Measurements from ENCODE around the gene LMBR1L. TPM values are rescaled to one million over a fixed set of nuclear protein-coding genes. Genes with fewer than 3 reads are reported as not detected.

The LMBR1L gene
- polyA plus RNA-seq, 1 donor: 87.7 TPM

- DNase-seq: no peak
Measured at GRCh38 chr12:49126852-49127763, 16.5 kb upstream of the LMBR1L start.

GRCh38 chr12:49121047-49121696 is 10.5 kb upstream of the LMBR1L start:
- no peak for DNase-seq

- DNase-seq: no peak
Measured at GRCh38 chr12:49111206-49111605, 559 bp upstream of the LMBR1L start.

- DNase-seq: no peak
Measured at GRCh38 chr12:49109641-49110463, 795 bp downstream of the LMBR1L start.

- DNase-seq: no peak
Measured at GRCh38 chr12:49108958-49109404, 1.7 kb downstream of the LMBR1L start.

- no peak for DNase-seq
Measured at GRCh38 chr12:49105504-49106084, 5.1 kb downstream of the LMBR1L start.

- no peak for DNase-seq
Measured at GRCh38 chr12:49104822-49105221, 5.8 kb downstream of the LMBR1L start.

- no peak for DNase-seq
Measured at GRCh38 chr12:49100380-49100779, 10.3 kb downstream of the LMBR1L start.

GRCh38 chr12:49098703-49099102 is 11.9 kb downstream of the LMBR1L start:
- no peak for DNase-seq

- no peak for DNase-seq
Measured at GRCh38 chr12:49098035-49098451, 12.6 kb downstream of the LMBR1L start.

- DNase-seq: no peak
Measured at GRCh38 chr12:49097381-49097780, 13.3 kb downstream of the LMBR1L start.

GRCh38 chr12:49094975-49095365 is 15.7 kb downstream of the LMBR1L start:
- no peak for DNase-seq

- DNase-seq: no peak
Measured at GRCh38 chr12:49094160-49094974, 16.3 kb downstream of the LMBR1L start, which contains the start of gene DHH. Gene DHH, minus strand, starts transcription at chr12:49094801. Its CDS starts 289 bp downstream, at chr12:49094512.

GRCh38 chr12:49093792-49094159 is 16.9 kb downstream of the LMBR1L start:
- no peak for DNase-seq

GRCh38 chr12:49092816-49093406 is 17.7 kb downstream of the LMBR1L start:
- DNase-seq: no peak

GRCh38 chr12:49092086-49092815 is 18.4 kb downstream of the LMBR1L start:
- DNase-seq: no peak

- no peak for DNase-seq
Measured at GRCh38 chr12:49091836-49092085, 18.9 kb downstream of the LMBR1L start.

- DNase-seq: no peak
Measured at GRCh38 chr12:49091056-49091835, 19.4 kb downstream of the LMBR1L start.

All from left kidney (tissue), 2 donors.